Testis (tissue), 2 donors: Measurements from ENCODE around the gene FIBCD1.

ENCODE experiments used
- POLR2A ChIP-seq: fragments of 450-650 bp; IDR thresholded peaks from one replicate; pipeline ENCODE4 v1.6.1; 2017; ENCODE audit warnings: antibody characterized with exemption, mild to moderate bottlenecking, moderate library complexity
- TF ChIP-seq, protein P1 (sequence below), 3 experiments: fragments of 450-650 bp in 2 of 3; fragments of 200-600 bp in 1 of 3; sonication (generic) in 1 of 3; IDR thresholded peaks; one replicate each; pipeline ENCODE4 v1.5.1; 2016 to 2019; ENCODE audit warnings: antibody characterized with exemption in 3 of 3, mild to moderate bottlenecking in 2 of 3, moderate library complexity in 1 of 3

DNA sequence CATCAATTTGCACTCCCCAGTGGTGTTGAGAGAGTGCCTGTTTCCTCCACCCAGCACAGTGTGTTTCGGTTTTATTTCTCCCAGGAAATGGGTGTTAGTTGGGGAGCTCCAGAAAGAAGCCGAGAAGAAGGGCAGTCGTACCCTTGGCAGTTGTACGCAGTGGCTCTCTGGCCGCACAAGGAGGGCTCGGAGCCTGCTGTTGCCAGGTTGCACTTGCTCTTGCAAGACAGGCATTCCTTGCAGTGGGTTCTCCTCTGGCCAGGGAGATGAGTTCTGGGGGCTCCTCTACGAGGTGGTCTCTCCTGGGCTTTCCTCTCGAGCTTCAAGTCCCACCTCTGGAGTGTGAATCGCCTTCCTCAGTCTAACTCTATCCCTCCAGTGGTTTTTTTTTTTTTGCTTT is 71.5 kb downstream of the FIBCD1 start:
- TF ChIP-seq, protein P1, sequence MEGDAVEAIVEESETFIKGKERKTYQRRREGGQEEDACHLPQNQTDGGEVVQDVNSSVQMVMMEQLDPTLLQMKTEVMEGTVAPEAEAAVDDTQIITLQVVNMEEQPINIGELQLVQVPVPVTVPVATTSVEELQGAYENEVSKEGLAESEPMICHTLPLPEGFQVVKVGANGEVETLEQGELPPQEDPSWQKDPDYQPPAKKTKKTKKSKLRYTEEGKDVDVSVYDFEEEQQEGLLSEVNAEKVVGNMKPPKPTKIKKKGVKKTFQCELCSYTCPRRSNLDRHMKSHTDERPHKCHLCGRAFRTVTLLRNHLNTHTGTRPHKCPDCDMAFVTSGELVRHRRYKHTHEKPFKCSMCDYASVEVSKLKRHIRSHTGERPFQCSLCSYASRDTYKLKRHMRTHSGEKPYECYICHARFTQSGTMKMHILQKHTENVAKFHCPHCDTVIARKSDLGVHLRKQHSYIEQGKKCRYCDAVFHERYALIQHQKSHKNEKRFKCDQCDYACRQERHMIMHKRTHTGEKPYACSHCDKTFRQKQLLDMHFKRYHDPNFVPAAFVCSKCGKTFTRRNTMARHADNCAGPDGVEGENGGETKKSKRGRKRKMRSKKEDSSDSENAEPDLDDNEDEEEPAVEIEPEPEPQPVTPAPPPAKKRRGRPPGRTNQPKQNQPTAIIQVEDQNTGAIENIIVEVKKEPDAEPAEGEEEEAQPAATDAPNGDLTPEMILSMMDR (IDR thresholded peaks at IDR 0.05) = no peak
- no peak for TF ChIP-seq POLR2A
